HL-60 (cell line): ENCODE results near the gene TMEM94.

ENCODE experiments used
- DNase-seq, 2 experiments: peaks; one replicate each; pipeline ENCODE4 v3.0.0-alpha.2; 2010 to 2020; ENCODE audit warnings: low read depth in 1 of 2, low spot score in 1 of 2
- H3K27ac ChIP-seq: fragments of 250-450 bp; sonication (Bioruptor Pico); replicated peaks from 2 replicates; pipeline ENCODE4 v1.5.1; 2020; ENCODE audit warnings: mild to moderate bottlenecking, moderate library complexity
- H3K27me3 ChIP-seq: fragments of 250-450 bp; sonication (Bioruptor Pico); 2 replicates; pipeline ENCODE4 v1.5.1; 2021; ENCODE audit warnings: mild to moderate bottlenecking, moderate library complexity; ENCODE audit not compliant: insufficient read depth, poor library complexity, severe bottlenecking
- H3K4me3 ChIP-seq: replicated peaks from 2 replicates; pipeline ENCODE4 v1.5.1; 2011; ENCODE audit warnings: mild to moderate bottlenecking, control low read depth, low read length; ENCODE audit not compliant: insufficient read depth
- GABPA ChIP-seq: IDR thresholded peaks from 2 replicates; pipeline ENCODE4 v1.6.1; 2012; ENCODE audit warnings: low read depth
- POLR2AphosphoS5 ChIP-seq: IDR thresholded peaks from 2 replicates; pipeline ENCODE4 v1.6.1; 2012; ENCODE audit warnings: low read depth
- SPI1 ChIP-seq: IDR thresholded peaks from 2 replicates; pipeline ENCODE4 v1.6.1; 2012; ENCODE audit warnings: low read depth, mild to moderate bottlenecking, borderline replicate concordance
- TF ChIP-seq, protein P1 (sequence below): IDR thresholded peaks from 2 replicates; pipeline ENCODE4 v1.6.1; 2012; ENCODE audit warnings: low read depth; ENCODE audit not compliant: insufficient replicate concordance
- TF ChIP-seq, protein P2 (sequence below): IDR thresholded peaks from one replicate; pipeline ENCODE4 v1.5.1; 2011; ENCODE audit warnings: low read length, control low read depth, inconsistent platforms; ENCODE audit not compliant: insufficient read depth

Gene TMEM94

DNA sequence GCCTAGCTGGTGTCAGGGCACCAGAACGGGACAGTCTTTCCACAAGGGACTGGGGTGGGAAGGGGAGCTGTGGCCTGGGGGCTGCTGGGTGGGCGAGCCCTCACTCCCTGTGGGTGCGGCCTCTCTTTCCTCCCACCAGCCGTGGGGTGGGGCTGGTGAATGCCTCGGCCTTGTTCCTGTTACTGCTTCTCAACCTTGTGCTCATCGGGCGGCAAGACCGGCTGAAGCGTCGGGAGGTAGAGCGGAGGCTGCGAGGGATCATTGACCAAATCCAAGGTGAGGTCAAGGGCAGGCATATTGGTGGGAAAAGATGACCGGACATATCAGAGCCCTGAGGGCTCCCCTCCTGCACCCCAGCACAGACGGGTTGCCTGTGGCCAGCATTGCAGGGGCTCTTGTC is 29.7 kb downstream of the TMEM94 start:
- H3K27me3 ChIP-seq, result no peaks in the 10 kb centered on the region
- H3K4me3 ChIP-seq, result no peak overlapping the region
- DNase-seq, result no peak
- TF ChIP-seq, protein P1, sequence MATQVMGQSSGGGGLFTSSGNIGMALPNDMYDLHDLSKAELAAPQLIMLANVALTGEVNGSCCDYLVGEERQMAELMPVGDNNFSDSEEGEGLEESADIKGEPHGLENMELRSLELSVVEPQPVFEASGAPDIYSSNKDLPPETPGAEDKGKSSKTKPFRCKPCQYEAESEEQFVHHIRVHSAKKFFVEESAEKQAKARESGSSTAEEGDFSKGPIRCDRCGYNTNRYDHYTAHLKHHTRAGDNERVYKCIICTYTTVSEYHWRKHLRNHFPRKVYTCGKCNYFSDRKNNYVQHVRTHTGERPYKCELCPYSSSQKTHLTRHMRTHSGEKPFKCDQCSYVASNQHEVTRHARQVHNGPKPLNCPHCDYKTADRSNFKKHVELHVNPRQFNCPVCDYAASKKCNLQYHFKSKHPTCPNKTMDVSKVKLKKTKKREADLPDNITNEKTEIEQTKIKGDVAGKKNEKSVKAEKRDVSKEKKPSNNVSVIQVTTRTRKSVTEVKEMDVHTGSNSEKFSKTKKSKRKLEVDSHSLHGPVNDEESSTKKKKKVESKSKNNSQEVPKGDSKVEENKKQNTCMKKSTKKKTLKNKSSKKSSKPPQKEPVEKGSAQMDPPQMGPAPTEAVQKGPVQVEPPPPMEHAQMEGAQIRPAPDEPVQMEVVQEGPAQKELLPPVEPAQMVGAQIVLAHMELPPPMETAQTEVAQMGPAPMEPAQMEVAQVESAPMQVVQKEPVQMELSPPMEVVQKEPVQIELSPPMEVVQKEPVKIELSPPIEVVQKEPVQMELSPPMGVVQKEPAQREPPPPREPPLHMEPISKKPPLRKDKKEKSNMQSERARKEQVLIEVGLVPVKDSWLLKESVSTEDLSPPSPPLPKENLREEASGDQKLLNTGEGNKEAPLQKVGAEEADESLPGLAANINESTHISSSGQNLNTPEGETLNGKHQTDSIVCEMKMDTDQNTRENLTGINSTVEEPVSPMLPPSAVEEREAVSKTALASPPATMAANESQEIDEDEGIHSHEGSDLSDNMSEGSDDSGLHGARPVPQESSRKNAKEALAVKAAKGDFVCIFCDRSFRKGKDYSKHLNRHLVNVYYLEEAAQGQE, result no peak
- TF ChIP-seq POLR2AphosphoS5, result no peak
- TF ChIP-seq, protein P2, sequence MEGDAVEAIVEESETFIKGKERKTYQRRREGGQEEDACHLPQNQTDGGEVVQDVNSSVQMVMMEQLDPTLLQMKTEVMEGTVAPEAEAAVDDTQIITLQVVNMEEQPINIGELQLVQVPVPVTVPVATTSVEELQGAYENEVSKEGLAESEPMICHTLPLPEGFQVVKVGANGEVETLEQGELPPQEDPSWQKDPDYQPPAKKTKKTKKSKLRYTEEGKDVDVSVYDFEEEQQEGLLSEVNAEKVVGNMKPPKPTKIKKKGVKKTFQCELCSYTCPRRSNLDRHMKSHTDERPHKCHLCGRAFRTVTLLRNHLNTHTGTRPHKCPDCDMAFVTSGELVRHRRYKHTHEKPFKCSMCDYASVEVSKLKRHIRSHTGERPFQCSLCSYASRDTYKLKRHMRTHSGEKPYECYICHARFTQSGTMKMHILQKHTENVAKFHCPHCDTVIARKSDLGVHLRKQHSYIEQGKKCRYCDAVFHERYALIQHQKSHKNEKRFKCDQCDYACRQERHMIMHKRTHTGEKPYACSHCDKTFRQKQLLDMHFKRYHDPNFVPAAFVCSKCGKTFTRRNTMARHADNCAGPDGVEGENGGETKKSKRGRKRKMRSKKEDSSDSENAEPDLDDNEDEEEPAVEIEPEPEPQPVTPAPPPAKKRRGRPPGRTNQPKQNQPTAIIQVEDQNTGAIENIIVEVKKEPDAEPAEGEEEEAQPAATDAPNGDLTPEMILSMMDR, result no peak
- TF ChIP-seq GABPA, result no peak
- TF ChIP-seq SPI1, result no peak
- H3K27ac ChIP-seq, result peak overlapping the region; percentile 79

DNA sequence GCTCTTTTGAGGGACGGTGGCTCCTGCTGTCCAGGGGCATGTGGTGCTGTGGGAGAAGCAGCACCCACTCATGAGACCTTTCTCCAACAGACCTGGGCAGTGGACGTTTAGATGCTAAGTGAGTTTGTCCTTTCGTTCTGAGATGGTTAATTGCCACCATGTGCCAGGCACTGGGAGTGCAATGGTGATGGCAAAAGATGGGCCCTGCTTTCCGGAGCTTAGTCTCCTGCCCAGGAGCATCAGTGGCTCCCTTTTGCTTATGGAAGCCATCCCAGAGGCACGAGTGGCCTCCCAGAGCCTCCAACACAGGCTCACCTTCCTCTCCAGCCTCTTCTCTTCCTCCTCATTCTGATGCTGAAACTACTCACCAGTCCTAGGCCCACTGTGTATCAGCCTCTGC is 30.5 kb downstream of the TMEM94 start:
- H3K27ac ChIP-seq, result peak overlapping the region; percentile 79
- DNase-seq, result no peak
- no peaks in the 10 kb centered on the region for H3K27me3 ChIP-seq
- TF ChIP-seq POLR2AphosphoS5 (no peak), SPI1 (no peak), GABPA (no peak)
- TF ChIP-seq, protein P2, result no peak
- TF ChIP-seq, protein P1, result no peak
- no peak overlapping the region for H3K4me3 ChIP-seq

DNA sequence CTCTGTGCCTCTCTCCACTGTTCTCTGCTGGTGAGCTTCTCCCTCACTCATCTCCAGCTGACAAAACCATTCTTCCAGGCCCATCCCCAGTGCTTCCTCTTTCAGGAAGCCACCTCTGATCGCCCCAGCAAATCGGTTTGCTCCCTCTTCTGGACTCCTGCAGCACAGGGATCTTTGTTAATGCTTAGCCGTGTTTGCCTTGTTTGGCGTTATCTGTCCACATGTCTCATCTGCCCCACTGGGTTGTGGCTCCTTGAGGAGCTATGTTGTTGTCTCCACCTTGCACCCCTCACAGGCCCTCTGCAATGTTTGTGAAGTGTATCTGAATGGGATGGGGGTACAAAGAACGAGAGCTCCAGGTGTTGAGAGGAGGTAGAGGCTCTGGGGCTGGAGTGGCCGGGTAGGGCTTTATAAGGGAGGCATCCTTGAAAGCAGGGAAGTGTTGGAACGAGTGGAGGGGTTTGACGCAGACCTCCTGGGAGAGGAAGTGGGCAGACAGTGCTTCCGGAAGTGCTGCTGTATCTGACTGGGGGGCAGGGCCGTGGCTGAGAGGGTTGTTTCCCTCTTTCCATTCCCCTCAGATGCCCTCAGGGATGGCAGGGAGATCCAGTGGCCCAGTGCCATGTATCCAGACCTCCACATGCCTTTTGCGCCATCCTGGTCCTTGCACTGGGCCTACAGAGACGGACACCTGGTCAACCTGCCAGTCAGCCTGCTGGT is 31.1 kb downstream of the TMEM94 start:
- H3K4me3 ChIP-seq, result no peak overlapping the region
- TF ChIP-seq, protein P2, result peak; percentile 7
- peak; percentile 77 for TF ChIP-seq POLR2AphosphoS5
- peak; percentile 97 for TF ChIP-seq SPI1
- TF ChIP-seq, protein P1, result peak; percentile 50
- TF ChIP-seq GABPA, result peak; percentile 82
- DNase-seq, result peak; percentile 80 to 89
- H3K27ac ChIP-seq, result peak overlapping the region; percentile 79
- H3K27me3 ChIP-seq, result no peaks in the 10 kb centered on the region
